Esophagus squamous epithelium (tissue), 5 donors: ENCODE data around the gene SLC7A6. TPM values are rescaled to one million over a fixed set of nuclear protein-coding genes. Genes with fewer than 3 reads are reported as not detected.

Source experiments
- DNase-seq: peaks from one replicate; lab custom pipeline; 2025; lab: John Stamatoyannopoulos, UW
- H3K27ac ChIP-seq, 4 donors: fragments of 200-600 bp; sonication (generic); one replicate each; pipeline ENCODE4 v1.5.1; 2016 to 2019; ENCODE audit warnings: mild to moderate bottlenecking in 1 of 4
- H3K27me3 ChIP-seq, 4 donors: fragments of 200-600 bp; sonication (generic); 1 replicate in 3 of 4; 2 replicates in 1 of 4; pipeline versions ENCODE4 v1.5.1 to v1.6.0; 2017 to 2021; ENCODE audit warnings: antibody characterized with exemption in 1 of 4
- H3K36me3 ChIP-seq, 3 donors: fragments of 200-600 bp; sonication (generic); one replicate each; pipeline ENCODE4 v1.5.1; 2016 to 2019
- H3K4me1 ChIP-seq, 3 donors: fragments of 200-600 bp; sonication (generic); one replicate each; pipeline ENCODE4 v1.5.1; 2017 to 2019
- H3K4me3 ChIP-seq, 4 donors: fragments of 200-600 bp; sonication (generic); 1 replicate in 3 of 4; 2 replicates in 1 of 4; pipeline ENCODE4 v1.5.1; 2016 to 2019; ENCODE audit warnings: mild to moderate bottlenecking in 2 of 4, moderate library complexity in 1 of 4
- H3K9me3 ChIP-seq, 3 donors: fragments of 200-600 bp; sonication (generic); one replicate each; pipeline ENCODE4 v1.5.1; 2016 to 2019
- POLR2A ChIP-seq, 4 donors: fragments of 450-650 bp; IDR thresholded peaks; one replicate each; pipeline ENCODE4 v1.6.1; 2017; ENCODE audit warnings: antibody characterized with exemption in 4 of 4, mild to moderate bottlenecking in 4 of 4, moderate library complexity in 3 of 4
- WGBS, 2 donors: methylation state at CpG; one replicate each; pipeline ENCODE4 v1.1.5; 2018; 5-methylcytosine and 5-hydroxymethylcytosine counted together
- intact Hi-C: fragments of 100-400 bp; cut with DNase I; formaldehyde crosslinking; loops from one replicate; pipeline ENCODE4 v1.15.0; 2022
- total RNA-seq, 4 donors: library from RNA; depleted of rRNA; stranded (reverse); fragments of >200 nt; gene quantifications; one replicate each; pipeline ENCODE4 v1.1.0, GENCODE V29; 2016
- TF ChIP-seq, protein P1 (sequence below), 6 experiments: fragments of 450-650 bp in 4 of 6; fragments of 200-600 bp in 2 of 6; sonication (generic) in 2 of 6; IDR thresholded peaks; one replicate each; pipeline ENCODE4 v1.5.1; 2016 to 2019; ENCODE audit warnings: antibody characterized with exemption in 6 of 6, mild to moderate bottlenecking in 4 of 6, moderate library complexity in 4 of 6
- donor health status: DM: yes; HTN: yes; CAD: no.

Gene SLC7A6
- total RNA-seq, 4 donors from 2014 or later, result 5.7 to 28.2 (median 7.9) TPM

DNA sequence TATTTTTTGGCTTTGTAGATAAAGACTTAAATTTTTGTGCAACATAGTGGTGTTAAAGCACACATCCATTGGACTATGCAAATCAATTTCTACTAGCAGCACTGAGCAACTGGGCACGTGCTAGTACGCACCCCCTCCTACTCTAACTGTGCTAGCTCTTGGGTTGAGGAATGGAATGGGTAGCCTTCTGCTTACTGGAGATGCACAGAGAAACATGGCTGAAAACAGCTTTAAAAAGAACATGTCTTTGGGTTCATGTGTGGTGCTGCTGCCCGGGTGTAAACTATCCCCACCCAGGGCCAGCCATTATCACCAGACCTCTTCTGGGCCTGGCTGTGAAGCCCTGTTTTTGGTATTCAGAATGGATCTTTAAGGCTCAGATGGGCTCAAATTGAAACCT lies 35.7 kb upstream of the SLC7A6 start:
- WGBS, 2 donors, result 72 to 82% methylated on average over 3 of the region's 3 CpGs
- peak overlapping the region in 2 of 4 donors; percentile 9 to 19 for H3K27ac ChIP-seq
- intact Hi-C loops, result no loop called here
- H3K4me3 ChIP-seq, result no peak overlapping the region
- H3K4me1 ChIP-seq, result peaks cover 0 to 47% (median 0%) of the 10 kb centered on the region in 3 donors
- DNase-seq, result no peak
- H3K9me3 ChIP-seq, result no peaks in the 10 kb centered on the region
- no peaks in the 10 kb centered on the region for H3K27me3 ChIP-seq
- peaks cover 18 to 75% (median 23%) of the 10 kb centered on the region in 3 donors for H3K36me3 ChIP-seq
- TF ChIP-seq POLR2A (IDR thresholded peaks at IDR 0.05), result no peak
- TF ChIP-seq, protein P1, sequence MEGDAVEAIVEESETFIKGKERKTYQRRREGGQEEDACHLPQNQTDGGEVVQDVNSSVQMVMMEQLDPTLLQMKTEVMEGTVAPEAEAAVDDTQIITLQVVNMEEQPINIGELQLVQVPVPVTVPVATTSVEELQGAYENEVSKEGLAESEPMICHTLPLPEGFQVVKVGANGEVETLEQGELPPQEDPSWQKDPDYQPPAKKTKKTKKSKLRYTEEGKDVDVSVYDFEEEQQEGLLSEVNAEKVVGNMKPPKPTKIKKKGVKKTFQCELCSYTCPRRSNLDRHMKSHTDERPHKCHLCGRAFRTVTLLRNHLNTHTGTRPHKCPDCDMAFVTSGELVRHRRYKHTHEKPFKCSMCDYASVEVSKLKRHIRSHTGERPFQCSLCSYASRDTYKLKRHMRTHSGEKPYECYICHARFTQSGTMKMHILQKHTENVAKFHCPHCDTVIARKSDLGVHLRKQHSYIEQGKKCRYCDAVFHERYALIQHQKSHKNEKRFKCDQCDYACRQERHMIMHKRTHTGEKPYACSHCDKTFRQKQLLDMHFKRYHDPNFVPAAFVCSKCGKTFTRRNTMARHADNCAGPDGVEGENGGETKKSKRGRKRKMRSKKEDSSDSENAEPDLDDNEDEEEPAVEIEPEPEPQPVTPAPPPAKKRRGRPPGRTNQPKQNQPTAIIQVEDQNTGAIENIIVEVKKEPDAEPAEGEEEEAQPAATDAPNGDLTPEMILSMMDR (IDR thresholded peaks at IDR 0.05), result no peak

DNA sequence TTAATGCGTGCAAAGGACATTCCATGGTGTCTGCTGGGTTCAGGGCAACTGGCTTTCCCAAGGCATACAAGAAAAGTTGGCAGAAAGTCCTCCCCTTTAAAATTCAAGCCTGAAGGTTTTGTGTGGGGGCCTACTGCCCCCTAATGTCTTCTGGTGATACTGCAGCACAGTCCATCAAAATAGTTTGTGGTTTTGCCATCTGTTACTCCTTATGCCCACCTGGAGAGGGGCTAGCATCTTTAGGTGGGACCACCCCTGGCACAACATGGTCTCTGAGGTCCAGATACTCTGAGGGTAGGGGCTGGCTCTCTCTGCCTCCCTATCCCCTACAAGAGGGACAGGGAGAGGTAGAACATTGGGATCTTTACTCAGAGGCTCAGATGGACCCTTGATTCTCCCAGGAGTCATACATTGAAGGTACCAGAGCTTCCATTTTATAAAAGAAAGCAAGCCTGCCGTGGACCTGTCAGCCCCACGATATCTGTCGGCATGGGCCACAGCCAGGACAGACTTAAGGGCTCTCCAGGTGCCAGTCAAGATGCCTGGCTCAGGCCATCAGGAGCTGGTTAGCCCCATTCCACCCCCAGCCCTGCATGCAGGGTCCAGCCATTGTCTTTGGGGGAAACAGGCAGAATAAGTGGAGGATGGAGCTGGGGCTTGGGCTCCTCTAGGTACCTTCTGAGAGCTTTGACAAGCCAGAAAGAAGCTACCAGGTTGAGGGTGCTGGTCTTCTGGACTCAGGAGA lies 34.7 kb upstream of the SLC7A6 start:
- H3K4me3 ChIP-seq, result no peak overlapping the region
- H3K27ac ChIP-seq, result peak overlapping the region in 1 of 4 donors; percentile 9
- no peaks in the 10 kb centered on the region for H3K27me3 ChIP-seq
- H3K4me1 ChIP-seq, result peaks cover 0 to 57% (median 0%) of the 10 kb centered on the region in 3 donors
- WGBS, 2 donors, result 30 to 33% methylated on average over 1 to 2 of the region's 4 CpGs
- no peaks in the 10 kb centered on the region for H3K9me3 ChIP-seq
- intact Hi-C loops, result loop anchor here (10.0 kb wide), 1 partner anchor 145 kb away; the partner anchor contains the start of gene NFATC3
- no peak for TF ChIP-seq POLR2A (IDR thresholded peaks at IDR 0.05)
- TF ChIP-seq, protein P1 (IDR thresholded peaks at IDR 0.05), result peak; percentile 66 to 86 (median 80)
- no peak for DNase-seq
- peaks cover 18 to 75% (median 23%) of the 10 kb centered on the region in 3 donors for H3K36me3 ChIP-seq

DNA sequence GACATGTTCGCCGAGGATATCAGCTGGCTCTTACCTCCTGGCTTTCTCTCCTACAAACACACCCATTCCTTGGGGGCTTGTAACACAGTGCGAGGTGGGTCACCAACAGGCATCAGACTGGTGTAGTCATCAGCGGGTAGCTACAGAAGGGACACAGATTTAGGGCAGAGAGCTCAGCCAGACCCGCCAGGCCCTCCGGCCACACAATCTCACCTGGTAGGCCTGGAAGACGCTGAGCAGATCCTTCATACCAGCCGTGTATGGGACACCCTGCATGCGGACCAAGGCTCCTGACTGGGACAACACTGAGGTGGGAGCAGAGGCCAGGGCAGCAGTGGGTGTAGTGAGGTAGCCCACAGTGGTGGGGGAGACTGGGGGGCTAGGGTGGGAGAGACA lies 34.2 kb upstream of the SLC7A6 start:
- 70 to 100% methylated on average over 2 to 3 of the region's 9 CpGs for WGBS, 2 donors
- Histone ChIP-seq H3K36me3 (peaks cover 18 to 75% (median 23%) of the 10 kb centered on the region in 3 donors), H3K27ac (no peak overlapping the region), H3K4me3 (no peak overlapping the region), H3K27me3 (no peaks in the 10 kb centered on the region), H3K4me1 (peaks cover 0 to 61% (median 0%) of the 10 kb centered on the region in 3 donors), H3K9me3 (no peaks in the 10 kb centered on the region)
- no peak for TF ChIP-seq POLR2A (IDR thresholded peaks at IDR 0.05)
- TF ChIP-seq, protein P1 (IDR thresholded peaks at IDR 0.05), result no peak
- intact Hi-C loops, result loop anchor here (10.0 kb wide), 1 partner anchor 145 kb away; the partner anchor contains the start of gene NFATC3
- DNase-seq, result no peak

DNA sequence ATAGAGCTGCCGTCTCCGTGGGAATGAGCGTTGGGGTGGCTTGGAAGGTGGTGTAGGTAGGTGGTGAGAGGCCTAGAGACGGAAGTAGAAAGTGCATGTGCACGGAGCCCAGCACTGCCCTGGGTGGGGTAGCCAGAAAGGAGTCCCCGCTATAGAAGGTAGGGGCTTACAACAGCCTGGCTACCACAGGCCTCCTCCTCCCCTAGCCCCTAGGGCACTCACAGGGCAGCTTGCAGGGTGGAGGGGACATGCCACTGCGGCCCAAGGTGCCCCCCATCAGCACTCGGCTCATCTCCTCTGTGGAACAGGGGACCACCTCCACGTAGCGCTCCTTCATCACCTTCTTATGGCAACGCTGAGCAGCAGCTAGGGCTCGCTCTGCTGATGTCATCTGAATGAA lies 33.4 kb upstream of the SLC7A6 start:
- H3K36me3 ChIP-seq, result peaks cover 18 to 74% (median 23%) of the 10 kb centered on the region in 3 donors
- no peak overlapping the region for H3K4me3 ChIP-seq
- no peak for DNase-seq
- TF ChIP-seq POLR2A (IDR thresholded peaks at IDR 0.05), result no peak
- TF ChIP-seq, protein P1 (IDR thresholded peaks at IDR 0.05), result no peak
- WGBS, 2 donors, result 89 to 94% methylated on average over 7 of the region's 12 CpGs
- H3K27me3 ChIP-seq, result no peaks in the 10 kb centered on the region
- peaks cover 0 to 67% (median under 1%) of the 10 kb centered on the region in 3 donors for H3K4me1 ChIP-seq
- intact Hi-C loops, result loop anchor here (10.0 kb wide), 1 partner anchor 146 kb away; the partner anchor contains the start of gene NFATC3
- no peak overlapping the region for H3K27ac ChIP-seq
- no peaks in the 10 kb centered on the region for H3K9me3 ChIP-seq
